Heart left ventricle (tissue), 16 donors: Measurements from ENCODE around the gene KLF15. TPM values are rescaled to one million over a fixed set of nuclear protein-coding genes. Genes with fewer than 3 reads are reported as not detected.

Experiments used
- ATAC-seq, 4 donors: fragments of 200-7000 bp; cut with Tn5 transposase; one replicate each; pipeline ENCODE4 v1.9.1; 2020 to 2022; ENCODE audit warnings: moderate library complexity in 4 of 4, mild to moderate bottlenecking in 3 of 4, moderate number of reproducible peaks in 1 of 4
- DNase-seq, 5 donors: peaks; one replicate each; pipeline ENCODE4 v3.0.0-alpha.2; 2020
- H3K27ac ChIP-seq, 12 donors: fragments of 200-600 bp; sonication (generic) in 4 of 12; one replicate each; pipeline versions ENCODE4 v1.5.0 to v1.8.0; 2016 to 2022; ENCODE audit warnings: mild to moderate bottlenecking in 2 of 12
- H3K27me3 ChIP-seq, 9 donors: fragments of 200-600 bp; sonication (generic) in 2 of 9; one replicate each; pipeline versions ENCODE4 v1.5.1 to v1.8.0; 2016 to 2022; ENCODE audit warnings: mild to moderate bottlenecking in 3 of 9
- H3K36me3 ChIP-seq, 9 donors: fragments of 200-600 bp; sonication (generic) in 2 of 9; one replicate each; pipeline versions ENCODE4 v1.5.0 to v1.8.0; 2018 to 2022; ENCODE audit warnings: mild to moderate bottlenecking in 2 of 9
- H3K4me1 ChIP-seq, 12 donors: fragments of 200-600 bp; sonication (generic) in 4 of 12; one replicate each; pipeline versions ENCODE4 v1.5.0 to v1.8.0; 2016 to 2022; ENCODE audit warnings: mild to moderate bottlenecking in 3 of 12
- H3K4me3 ChIP-seq, 12 donors: fragments of 200-600 bp; sonication (generic) in 4 of 12; one replicate each; pipeline versions ENCODE4 v1.5.0 to v1.8.0; 2017 to 2022; ENCODE audit warnings: mild to moderate bottlenecking in 9 of 12, moderate library complexity in 4 of 12
- H3K9me3 ChIP-seq, 12 donors: fragments of 200-600 bp; sonication (generic) in 4 of 12; one replicate each; pipeline versions ENCODE4 v1.5.0 to v1.8.0; 2016 to 2022; ENCODE audit warnings: mild to moderate bottlenecking in 1 of 12
- POLR2A ChIP-seq, 2 donors: fragments of 450-650 bp; IDR thresholded peaks; one replicate each; pipeline ENCODE4 v1.6.1; 2017; ENCODE audit warnings: antibody characterized with exemption in 2 of 2, mild to moderate bottlenecking in 2 of 2, moderate library complexity in 2 of 2
- WGBS, 4 donors: extraction: QIAGEN DNeasy Blood & Tissue Kit in 2 of 4; methylation state at CpG; one replicate each; pipeline versions ENCODE4 v1.1.5 to v1.1.7; 2013 to 2018; 5-methylcytosine and 5-hydroxymethylcytosine counted together
- intact Hi-C, 10 donors: fragments of 100-400 bp; cut with DNase I; formaldehyde crosslinking; loops; one replicate each; pipeline versions ENCODE4 v1.11.1 to v1.14.2; 2022
- polyA plus RNA-seq, 2 donors: library from polyadenylated mRNA; stranded (reverse); fragments of 200-250 nt; gene quantifications; one replicate each; pipeline ENCODE4 v1.2.3, GENCODE V29; 2013
- total RNA-seq, 9 donors: library from RNA; depleted of rRNA in 2 of 9; stranded (reverse); fragments of >200 nt in 2 of 9; fragmentation: NEBNext Ultra II Directional in 3 of 9; extraction: Animal tissue kit (Norgen Biotek cat#: 25700) in 3 of 9; gene quantifications; one replicate each; pipeline versions ENCODE4 v1.1.0 to v1.2.4, GENCODE V29; 2016 to 2023
- TF ChIP-seq, protein P1 (sequence below), 12 donors: fragments of 200-600 bp; sonication (generic) in 4 of 12; IDR thresholded peaks; one replicate each; pipeline versions ENCODE4 v1.5.0 to v1.8.0; 2018 to 2022; ENCODE audit warnings: antibody characterized with exemption in 12 of 12, mild to moderate bottlenecking in 5 of 12
- donor health status: ischemic (EF 13 %, LVEDD 7.1; RV severe dilation, severe dysfunction).
- donor health status: healthy with polysubstance abuse.
- donor health status: DM: no; HTN: yes; CAD: no.
- donor health status: DM: no; HTN: no; CAD: no.
- donor health status: ischemic (EF 25% LVEDD 6.9; RV normal size, moderate dysfunction).
- donor health status: ischemic (EF 25% LVEDD 5.7; RV mildly dilated, moderate dysfunction).
- donor health status: healthy.
- donor health status: DM: yes; HTN: yes; CAD: no.
- donor health status: ischemic (EF 35%, LVEDD 5.7; RV mildly dilated, moderate dysfunction).
- donor health status: nonischemic (EF 11% LVEDD 7.7; RV severe dilation, severe dysfunction).
- donor health status: DM: yes; HTN: yes; CAD: no.
- donor health status: PGD.
- donor health status: ischemic (EF 29% LVEDD 5.4; RV normal size, mild dysfunction).
- donor health status: nonischemic (EF 23%, LVEDD 6.1; RV moderate dilation, normal function).

Gene KLF15
- total and polyA plus RNA-seq, 11 donors = 10.5 to 85.8 (median 35.9) TPM

GRCh38 chr3:126351086-126351770 is 6.0 kb downstream of the KLF15 start:
- no peak overlapping the region for H3K4me3 ChIP-seq
- H3K27me3 ChIP-seq = peaks cover 0 to 8% (median 0%) of the 10 kb centered on the region in 9 donors
- no peaks in the 10 kb centered on the region for H3K9me3 ChIP-seq
- peak in 2 of 5 donors; percentile 14 to 56 for DNase-seq
- TF ChIP-seq, protein P1, sequence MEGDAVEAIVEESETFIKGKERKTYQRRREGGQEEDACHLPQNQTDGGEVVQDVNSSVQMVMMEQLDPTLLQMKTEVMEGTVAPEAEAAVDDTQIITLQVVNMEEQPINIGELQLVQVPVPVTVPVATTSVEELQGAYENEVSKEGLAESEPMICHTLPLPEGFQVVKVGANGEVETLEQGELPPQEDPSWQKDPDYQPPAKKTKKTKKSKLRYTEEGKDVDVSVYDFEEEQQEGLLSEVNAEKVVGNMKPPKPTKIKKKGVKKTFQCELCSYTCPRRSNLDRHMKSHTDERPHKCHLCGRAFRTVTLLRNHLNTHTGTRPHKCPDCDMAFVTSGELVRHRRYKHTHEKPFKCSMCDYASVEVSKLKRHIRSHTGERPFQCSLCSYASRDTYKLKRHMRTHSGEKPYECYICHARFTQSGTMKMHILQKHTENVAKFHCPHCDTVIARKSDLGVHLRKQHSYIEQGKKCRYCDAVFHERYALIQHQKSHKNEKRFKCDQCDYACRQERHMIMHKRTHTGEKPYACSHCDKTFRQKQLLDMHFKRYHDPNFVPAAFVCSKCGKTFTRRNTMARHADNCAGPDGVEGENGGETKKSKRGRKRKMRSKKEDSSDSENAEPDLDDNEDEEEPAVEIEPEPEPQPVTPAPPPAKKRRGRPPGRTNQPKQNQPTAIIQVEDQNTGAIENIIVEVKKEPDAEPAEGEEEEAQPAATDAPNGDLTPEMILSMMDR (IDR thresholded peaks at IDR 0.05) = no peak
- TF ChIP-seq POLR2A (IDR thresholded peaks at IDR 0.05) = no peak
- WGBS, 4 donors = 60 to 78% (median 71%) methylated on average over 7 to 10 of the region's 10 CpGs
- peaks cover 0 to 95% (median 49%) of the 10 kb centered on the region in 12 donors for H3K4me1 ChIP-seq
- H3K27ac ChIP-seq = peak overlapping the region in 1 of 12 donors; percentile 100
- no peak for ATAC-seq
- H3K36me3 ChIP-seq = peaks cover 0 to 29% (median 5%) of the 10 kb centered on the region in 9 donors
- intact Hi-C loops = loop anchor here in 1 of 10 donors (5.0 to 10.0 kb wide), 2 partner anchors 49 to 124 kb away; partner anchors contain the start of gene ZXDC

GRCh38 chr3:126350502-126351085 is 6.6 kb downstream of the KLF15 start:
- WGBS, 4 donors = 67 to 92% (median 71%) methylated on average over 5 to 9 of the region's 9 CpGs
- H3K27ac ChIP-seq = peak overlapping the region in 1 of 12 donors; percentile 100

DNA sequence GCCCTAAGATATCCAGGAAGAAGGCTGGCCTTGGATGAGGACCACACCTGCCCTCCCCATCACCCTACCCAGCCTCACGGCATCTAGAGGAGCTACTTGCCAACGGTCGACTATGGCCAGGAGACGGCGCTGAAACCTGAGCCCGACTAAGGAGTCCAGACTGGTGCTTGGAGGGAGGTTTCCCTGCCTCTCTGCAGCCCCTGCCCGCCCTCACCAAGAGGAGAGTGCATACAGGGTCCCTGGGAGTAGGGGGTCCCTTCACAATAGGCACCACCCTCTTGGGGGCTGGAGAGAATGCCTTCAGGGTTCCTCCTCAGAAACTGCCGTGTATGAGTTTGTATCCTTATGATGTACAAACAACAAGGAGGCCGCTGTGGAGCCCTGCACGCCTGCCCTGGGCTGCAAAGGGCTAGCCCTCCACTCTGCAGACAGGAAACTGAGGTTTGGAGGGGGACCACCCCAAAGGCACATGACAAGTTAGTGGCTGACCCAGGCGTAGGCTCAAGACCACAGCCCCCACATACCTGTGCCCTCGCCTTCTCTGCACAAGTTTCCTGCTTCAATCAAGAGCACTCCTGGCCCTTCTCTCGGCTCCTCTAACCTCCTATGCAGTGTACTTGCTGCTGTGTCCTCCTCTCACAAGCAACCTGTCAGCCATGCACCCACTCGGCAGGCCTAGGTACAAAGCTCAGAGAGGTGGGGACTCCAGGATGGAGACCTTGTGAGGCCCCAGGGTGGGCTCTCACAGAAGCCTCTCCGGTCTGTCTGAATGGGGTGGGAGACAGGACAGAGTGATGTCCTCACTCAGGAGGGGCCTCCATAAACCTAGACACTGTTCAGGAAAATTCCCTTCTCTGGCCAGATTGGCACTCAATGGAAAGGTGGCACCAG is 7.4 kb downstream of the KLF15 start:
- H3K27me3 ChIP-seq = no peaks in the 10 kb centered on the region
- peak overlapping the region in 1 of 12 donors; percentile 100 for H3K27ac ChIP-seq
- TF ChIP-seq, protein P1 (IDR thresholded peaks at IDR 0.05) = no peak
- ATAC-seq (no peak), DNase-seq (peak in 3 of 5 donors; percentile 4 to 39 (median 14))
- H3K36me3 ChIP-seq = peaks cover 0 to 36% (median 5%) of the 10 kb centered on the region in 9 donors
- 58 to 71% (median 65%) methylated on average over 9 to 15 of the region's 15 CpGs for WGBS, 4 donors
- no peak overlapping the region for H3K4me3 ChIP-seq
- no peaks in the 10 kb centered on the region for H3K9me3 ChIP-seq
- intact Hi-C loops = loop anchor here in 1 of 10 donors (5.0 to 10.0 kb wide), 2 partner anchors 48 to 125 kb away; partner anchors contain the start of gene ZXDC
- H3K4me1 ChIP-seq = peaks cover 0 to 99% (median 42%) of the 10 kb centered on the region in 12 donors

More at GRCh38 chr3:126350502-126351085, 6.6 kb downstream of the KLF15 start:
- Histone ChIP-seq H3K9me3 (no peaks in the 10 kb centered on the region), H3K4me3 (no peak overlapping the region), H3K4me1 (peaks cover 0 to 100% (median 49%) of the 10 kb centered on the region in 12 donors), H3K27me3 (peaks cover 0 to 1% (median 0%) of the 10 kb centered on the region in 9 donors), H3K36me3 (peaks cover 0 to 33% (median 5%) of the 10 kb centered on the region in 9 donors)
- ATAC-seq (no peak), DNase-seq (peak in 2 of 5 donors; percentile 9 to 20)
- no peak for TF ChIP-seq POLR2A (IDR thresholded peaks at IDR 0.05)
- TF ChIP-seq, protein P1 (IDR thresholded peaks at IDR 0.05) = no peak
- intact Hi-C loops = loop anchor here in 1 of 10 donors (5.0 to 10.0 kb wide), 2 partner anchors 48 to 124 kb away; partner anchors contain the start of gene ZXDC
